Measurements from ENCODE around the gene PWWP2B.

Gene PWWP2B

GRCh38 chr10:132447446-132448247 lies 50.6 kb downstream of the PWWP2B start:
- no peak for DNase-seq (ENCODE audit: low spot score)

- DNase-seq (ENCODE audit: low spot score) = peak; percentile 65
These were observed 51.3 kb downstream of the PWWP2B start for GRCh38 chr10:132448248-132448731.

- peak; percentile 18 for DNase-seq (ENCODE audit: low spot score)
These were observed 52.2 kb downstream of the PWWP2B start for GRCh38 chr10:132449051-132449810.

GRCh38 chr10:132449811-132450181 lies 52.8 kb downstream of the PWWP2B start:
- no peak for DNase-seq (ENCODE audit: low spot score)

- DNase-seq (ENCODE audit: low spot score) = no peak
These were observed 53.4 kb downstream of the PWWP2B start for GRCh38 chr10:132450466-132450824.

- DNase-seq (ENCODE audit: low spot score) = no peak
These were observed 54.0 kb downstream of the PWWP2B start for GRCh38 chr10:132450825-132451505.

GRCh38 chr10:132451506-132452215 lies 54.7 kb downstream of the PWWP2B start:
- no peak for DNase-seq (ENCODE audit: low spot score)

- DNase-seq (ENCODE audit: low spot score) = no peak
These were observed 55.2 kb downstream of the PWWP2B start for GRCh38 chr10:132452216-132452650.

- peak; percentile 61 for DNase-seq (ENCODE audit: low spot score)
These were observed 55.9 kb downstream of the PWWP2B start for GRCh38 chr10:132452651-132453469.

- no peak for DNase-seq (ENCODE audit: low spot score)
These were observed 56.5 kb downstream of the PWWP2B start for GRCh38 chr10:132453470-132453861.

GRCh38 chr10:132454296-132455198 lies 57.5 kb downstream of the PWWP2B start:
- no peak for DNase-seq (ENCODE audit: low spot score)

- DNase-seq (ENCODE audit: low spot score) = no peak
These were observed 58.5 kb downstream of the PWWP2B start for GRCh38 chr10:132455441-132455971.

- no peak for DNase-seq (ENCODE audit: low spot score)
These were observed 59.2 kb downstream of the PWWP2B start for GRCh38 chr10:132455986-132456847.

GRCh38 chr10:132456881-132457280 lies 59.9 kb downstream of the PWWP2B start:
- no peak for DNase-seq (ENCODE audit: low spot score)

- DNase-seq (ENCODE audit: low spot score) = no peak
These were observed 60.5 kb downstream of the PWWP2B start for GRCh38 chr10:132457328-132458070.

GRCh38 chr10:132458071-132458585 lies 61.1 kb downstream of the PWWP2B start:
- DNase-seq (ENCODE audit: low spot score) = no peak

GRCh38 chr10:132458586-132459300 lies 61.7 kb downstream of the PWWP2B start:
- peak; percentile 20 for DNase-seq (ENCODE audit: low spot score)
